Measurements from ENCODE around the gene ELFN1. TPM values are rescaled to one million over a fixed set of nuclear protein-coding genes. Genes with fewer than 3 reads are reported as not detected.

ELFN1 gene
- total and polyA plus RNA-seq, 12 donors: 0.05 to 2.8 (median 0.86) TPM

DNA sequence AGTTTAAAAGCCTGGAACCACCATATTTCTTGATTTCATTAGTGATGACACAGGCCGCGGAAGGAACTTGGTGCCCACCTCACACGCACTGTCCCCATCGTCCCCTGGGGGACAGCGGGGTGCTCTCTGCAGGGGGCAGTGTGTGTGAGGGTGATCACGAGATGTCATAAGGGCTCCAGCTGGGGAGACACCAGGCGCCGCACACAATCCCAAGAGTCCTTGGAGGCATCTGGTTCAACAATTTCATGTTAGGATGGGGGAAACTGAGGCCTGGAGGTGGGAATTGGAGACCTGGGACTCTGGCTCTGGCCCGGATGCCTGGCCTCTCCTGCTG, 66.4 kb downstream of the ELFN1 start:
- Histone ChIP-seq H3K36me3 (replicated peaks in 1 of 2) (no peaks in the 10 kb centered on the region), H3K27me3 (no peaks in the 10 kb centered on the region), H3K4me1 (replicated peaks in 1 of 2) (no peaks in the 10 kb centered on the region), H3K4me3 (no peak overlapping the region), H3K9me3 (replicated peaks in 1 of 3) (no peaks in the 10 kb centered on the region), H3K27ac (no peak overlapping the region)
- intact Hi-C loops (cut with DNase I): no loop called here
- 77 to 93% (median 92%) methylated on average over 7 to 9 of the region's 9 CpGs for WGBS, 4 donors
- DNase-seq: no peak
- TF ChIP-seq, protein P1, sequence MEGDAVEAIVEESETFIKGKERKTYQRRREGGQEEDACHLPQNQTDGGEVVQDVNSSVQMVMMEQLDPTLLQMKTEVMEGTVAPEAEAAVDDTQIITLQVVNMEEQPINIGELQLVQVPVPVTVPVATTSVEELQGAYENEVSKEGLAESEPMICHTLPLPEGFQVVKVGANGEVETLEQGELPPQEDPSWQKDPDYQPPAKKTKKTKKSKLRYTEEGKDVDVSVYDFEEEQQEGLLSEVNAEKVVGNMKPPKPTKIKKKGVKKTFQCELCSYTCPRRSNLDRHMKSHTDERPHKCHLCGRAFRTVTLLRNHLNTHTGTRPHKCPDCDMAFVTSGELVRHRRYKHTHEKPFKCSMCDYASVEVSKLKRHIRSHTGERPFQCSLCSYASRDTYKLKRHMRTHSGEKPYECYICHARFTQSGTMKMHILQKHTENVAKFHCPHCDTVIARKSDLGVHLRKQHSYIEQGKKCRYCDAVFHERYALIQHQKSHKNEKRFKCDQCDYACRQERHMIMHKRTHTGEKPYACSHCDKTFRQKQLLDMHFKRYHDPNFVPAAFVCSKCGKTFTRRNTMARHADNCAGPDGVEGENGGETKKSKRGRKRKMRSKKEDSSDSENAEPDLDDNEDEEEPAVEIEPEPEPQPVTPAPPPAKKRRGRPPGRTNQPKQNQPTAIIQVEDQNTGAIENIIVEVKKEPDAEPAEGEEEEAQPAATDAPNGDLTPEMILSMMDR (IDR thresholded peaks at IDR 0.05): no peak
- no peak for TF ChIP-seq POLR2A (IDR thresholded peaks at IDR 0.05)

DNA sequence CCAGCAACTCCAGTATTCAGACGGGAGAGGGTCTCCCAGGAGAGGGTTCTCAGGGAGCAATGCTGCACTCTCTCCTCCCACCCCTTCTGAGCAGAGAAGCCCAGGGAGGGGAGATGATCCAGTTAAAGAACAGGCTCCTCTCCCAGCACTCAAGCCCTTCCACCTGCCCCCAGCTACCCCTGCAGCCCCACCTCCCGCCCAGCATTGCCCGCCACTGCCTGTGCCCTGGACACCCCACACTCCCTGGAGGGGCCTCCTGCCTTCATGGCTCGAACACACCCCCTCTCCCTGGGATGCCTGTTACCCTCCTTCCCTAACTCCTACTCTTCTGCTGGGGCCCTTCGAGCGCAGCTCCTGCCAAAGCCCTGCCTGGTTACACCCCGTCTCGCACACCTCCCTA, 66.8 kb downstream of the ELFN1 start:
- Histone ChIP-seq H3K9me3 (replicated peaks in 1 of 3) (no peaks in the 10 kb centered on the region), H3K36me3 (replicated peaks in 1 of 2) (no peaks in the 10 kb centered on the region), H3K4me3 (no peak overlapping the region), H3K4me1 (replicated peaks in 1 of 2) (no peaks in the 10 kb centered on the region), H3K27ac (no peak overlapping the region), H3K27me3 (no peaks in the 10 kb centered on the region)
- no peak for TF ChIP-seq POLR2A (IDR thresholded peaks at IDR 0.05)
- TF ChIP-seq, protein P1 (IDR thresholded peaks at IDR 0.05): no peak
- 85 to 94% (median 88%) methylated on average over 5 to 8 of the region's 8 CpGs for WGBS, 4 donors
- intact Hi-C loops (cut with DNase I): no loop called here
- no peak for DNase-seq

- Histone ChIP-seq H3K36me3 (replicated peaks in 1 of 2) (no peaks in the 10 kb centered on the region), H3K27ac (no peak overlapping the region), H3K27me3 (no peaks in the 10 kb centered on the region), H3K4me3 (no peak overlapping the region), H3K4me1 (replicated peaks in 1 of 2) (peaks cover 0 to under 1% of the 10 kb centered on the region in 2 donors), H3K9me3 (replicated peaks in 1 of 3) (no peaks in the 10 kb centered on the region)
- TF ChIP-seq, protein P1 (IDR thresholded peaks at IDR 0.05): no peak
- TF ChIP-seq POLR2A (IDR thresholded peaks at IDR 0.05): no peak
- intact Hi-C loops (cut with DNase I): no loop called here
- 79 to 86% (median 81%) methylated on average over 9 to 10 of the region's 10 CpGs for WGBS, 4 donors
- no peak for DNase-seq
Observed at GRCh38 chr7:1737523-1737922, 67.4 kb downstream of the ELFN1 start.

DNA sequence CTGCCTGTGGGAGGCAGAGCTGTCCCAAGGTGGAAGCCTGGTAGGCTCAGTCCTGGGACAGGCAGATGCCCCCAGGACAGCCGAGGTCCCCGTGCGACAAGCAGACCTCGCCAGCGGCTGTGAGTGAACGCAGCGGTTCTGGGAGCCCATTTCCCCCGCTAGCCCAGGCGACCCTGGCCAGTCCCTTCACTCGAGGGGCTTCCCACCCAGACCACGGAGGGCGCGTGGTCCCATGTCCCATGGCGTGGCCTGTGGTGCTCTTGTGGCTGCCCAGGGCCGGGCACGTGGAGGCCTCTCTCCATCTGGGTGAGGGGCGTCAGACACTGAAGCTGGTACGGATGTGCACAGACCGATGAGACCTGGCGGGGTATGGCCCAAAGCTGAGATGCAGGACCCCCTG, 67.9 kb downstream of the ELFN1 start:
- no peak overlapping the region for H3K4me3 ChIP-seq

More for the DNA sequence above, 67.9 kb downstream of the ELFN1 start:
- peaks cover 0 to 5% of the 10 kb centered on the region in 2 donors for H3K4me1 ChIP-seq (replicated peaks in 1 of 2)
- no peak overlapping the region for H3K27ac ChIP-seq
- H3K27me3 ChIP-seq: no peaks in the 10 kb centered on the region
- DNase-seq: no peak
- 85 to 91% (median 87%) methylated on average over 9 to 20 of the region's 20 CpGs for WGBS, 4 donors
- H3K9me3 ChIP-seq (replicated peaks in 1 of 3): no peaks in the 10 kb centered on the region
- TF ChIP-seq POLR2A (IDR thresholded peaks at IDR 0.05): no peak
- TF ChIP-seq, protein P1 (IDR thresholded peaks at IDR 0.05): no peak
- intact Hi-C loops (cut with DNase I): no loop called here
- no peaks in the 10 kb centered on the region for H3K36me3 ChIP-seq (replicated peaks in 1 of 2)
